ENCODE measurements around the gene PHF12. TPM values are rescaled to one million over a fixed set of nuclear protein-coding genes. Genes with fewer than 3 reads are reported as not detected.
A peak's percentile ranks its signal among the peaks of the same experiment; 100 is the strongest.

Gene PHF12
- total and polyA plus RNA-seq, 2 of the 13 experiments (the other 11 are each of a cell fraction or from before 2014, with no cell fraction given): 9.8 to 17.1 TPM

DNA sequence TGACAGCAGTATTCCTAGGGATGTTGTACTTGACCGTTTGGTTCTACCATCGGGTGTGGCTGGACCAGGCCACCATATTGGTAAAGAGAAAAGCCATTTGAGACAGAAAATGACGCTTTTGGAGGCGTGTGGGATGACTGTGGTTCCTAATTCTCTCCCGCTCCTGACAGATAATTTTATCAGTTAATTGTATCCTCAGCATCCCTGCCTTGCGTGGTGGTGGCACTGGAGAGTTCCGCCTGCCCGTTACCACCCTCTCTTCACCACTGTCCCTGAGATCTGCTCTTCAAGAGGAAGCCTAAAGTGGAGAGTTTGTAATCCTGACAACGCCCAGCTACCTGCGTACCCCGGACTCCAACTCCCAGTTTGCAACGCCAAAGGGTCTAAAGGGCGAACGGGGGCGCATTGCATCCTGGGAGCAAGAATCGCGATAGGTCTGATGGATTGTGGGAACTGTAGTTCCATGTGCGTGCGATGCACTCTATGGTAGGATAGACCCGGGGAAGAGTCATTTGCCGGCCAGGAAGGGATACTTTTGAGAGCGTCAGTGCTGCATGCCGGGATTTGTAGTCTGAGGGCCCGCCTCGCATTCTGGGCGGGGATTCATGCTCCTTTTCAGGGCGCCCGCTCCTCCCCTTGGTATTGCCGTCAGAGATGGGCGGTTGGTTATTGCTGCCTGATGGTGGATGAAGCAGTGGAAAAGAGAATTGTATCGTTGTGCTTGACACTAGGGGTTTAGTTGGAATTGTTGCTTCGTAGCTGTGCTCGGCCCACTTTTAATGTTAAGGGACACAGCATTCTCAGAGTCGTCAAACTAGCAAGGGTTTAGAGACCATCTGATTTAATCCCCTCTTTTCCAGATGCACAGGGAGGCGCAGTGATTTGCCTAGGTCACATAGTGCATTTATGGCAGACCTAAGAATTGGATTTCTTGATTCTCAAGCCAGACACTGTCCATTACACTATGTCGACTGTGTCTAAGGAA is 965 bp upstream of the PHF12 start (continued):
- TF ChIP-seq TSC22D2 (CRISPR knock-in tag; IDR thresholded peaks at IDR 0.05; ENCODE audit: borderline replicate concordance) (no peak), MTA1 (CRISPR knock-in tag; IDR thresholded peaks at IDR 0.05; ENCODE audit: borderline replicate concordance) (peak; percentile 75; the same call in 1 of the 2 replicates), HMGA1 (CRISPR knock-in tag; conservative IDR thresholded peaks at IDR 0.05) (no peak), CBX2 (IDR thresholded peaks at IDR 0.05; ENCODE audit: low read depth, low read length) (peak; percentile 84; the same call in 1 of the 2 replicates), CBX2 (CRISPR knock-in tag; IDR thresholded peaks at IDR 0.05; ENCODE audit: low read depth) (no peak), ZNF446 (CRISPR knock-in tag; IDR thresholded peaks at IDR 0.05) (no peak), ZNF253 (CRISPR knock-in tag; IDR thresholded peaks at IDR 0.05; ENCODE audit: borderline replicate concordance) (no peak), POGZ (CRISPR knock-in tag; IDR thresholded peaks at IDR 0.05) (peak; percentile 58), ZNF20 (CRISPR knock-in tag; IDR thresholded peaks at IDR 0.05) (no peak), KDM3A (CRISPR knock-in tag; IDR thresholded peaks at IDR 0.05; ENCODE audit: low read depth) (0 out of 2 replicates have a peak, but pooled peaks have one; percentile 41), DR1 (CRISPR knock-in tag; IDR thresholded peaks at IDR 0.05) (no peak; the same call in 1 of the 2 replicates), ZEB1 (IDR thresholded peaks at IDR 0.05; ENCODE audit: insufficient replicate concordance, low read depth) (peak; percentile 81), RBM22 (optimal IDR thresholded peaks at IDR 0.05; ENCODE audit: low read length) (peak; percentile 76), SCMH1 (CRISPR knock-in tag; IDR thresholded peaks at IDR 0.05; ENCODE audit: borderline replicate concordance) (no peak), EP300 (IDR thresholded peaks at IDR 0.05; ENCODE audit: low read depth in 2 of 2, low read length in 2 of 2) (peak in 1 of 2 experiments; percentile 33; a peak in 1 of 4 replicates), EP300 (CRISPR knock-in tag; IDR thresholded peaks at IDR 0.05; ENCODE audit: borderline replicate concordance) (no peak), ZSCAN25 (CRISPR knock-in tag; IDR thresholded peaks at IDR 0.05) (0 out of 2 replicates have a peak, but pooled peaks have one; percentile 27), SMAD3 (CRISPR knock-in tag; IDR thresholded peaks at IDR 0.05) (peak; percentile 57; the same call in 1 of the 2 replicates), ZNF564 (CRISPR knock-in tag; IDR thresholded peaks at IDR 0.05) (0 out of 2 replicates have a peak, but pooled peaks have one; percentile 42), GATA4 (IDR thresholded peaks at IDR 0.05; ENCODE audit: borderline replicate concordance, low read depth) (peak; percentile 48; the same call in 1 of the 2 replicates)
- TF ChIP-seq, protein P1, sequence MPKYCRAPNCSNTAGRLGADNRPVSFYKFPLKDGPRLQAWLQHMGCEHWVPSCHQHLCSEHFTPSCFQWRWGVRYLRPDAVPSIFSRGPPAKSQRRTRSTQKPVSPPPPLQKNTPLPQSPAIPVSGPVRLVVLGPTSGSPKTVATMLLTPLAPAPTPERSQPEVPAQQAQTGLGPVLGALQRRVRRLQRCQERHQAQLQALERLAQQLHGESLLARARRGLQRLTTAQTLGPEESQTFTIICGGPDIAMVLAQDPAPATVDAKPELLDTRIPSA (CRISPR knock-in tag; IDR thresholded peaks at IDR 0.05; ENCODE audit: borderline replicate concordance): no peak; the same call in 1 of the 2 replicates
- TF ChIP-seq, protein P2, sequence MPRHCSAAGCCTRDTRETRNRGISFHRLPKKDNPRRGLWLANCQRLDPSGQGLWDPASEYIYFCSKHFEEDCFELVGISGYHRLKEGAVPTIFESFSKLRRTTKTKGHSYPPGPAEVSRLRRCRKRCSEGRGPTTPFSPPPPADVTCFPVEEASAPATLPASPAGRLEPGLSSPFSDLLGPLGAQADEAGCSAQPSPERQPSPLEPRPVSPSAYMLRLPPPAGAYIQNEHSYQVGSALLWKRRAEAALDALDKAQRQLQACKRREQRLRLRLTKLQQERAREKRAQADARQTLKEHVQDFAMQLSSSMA (CRISPR knock-in tag; IDR thresholded peaks at IDR 0.05): peak; percentile 91; the same call in 1 of the 2 replicates
- TF ChIP-seq, protein P3, sequence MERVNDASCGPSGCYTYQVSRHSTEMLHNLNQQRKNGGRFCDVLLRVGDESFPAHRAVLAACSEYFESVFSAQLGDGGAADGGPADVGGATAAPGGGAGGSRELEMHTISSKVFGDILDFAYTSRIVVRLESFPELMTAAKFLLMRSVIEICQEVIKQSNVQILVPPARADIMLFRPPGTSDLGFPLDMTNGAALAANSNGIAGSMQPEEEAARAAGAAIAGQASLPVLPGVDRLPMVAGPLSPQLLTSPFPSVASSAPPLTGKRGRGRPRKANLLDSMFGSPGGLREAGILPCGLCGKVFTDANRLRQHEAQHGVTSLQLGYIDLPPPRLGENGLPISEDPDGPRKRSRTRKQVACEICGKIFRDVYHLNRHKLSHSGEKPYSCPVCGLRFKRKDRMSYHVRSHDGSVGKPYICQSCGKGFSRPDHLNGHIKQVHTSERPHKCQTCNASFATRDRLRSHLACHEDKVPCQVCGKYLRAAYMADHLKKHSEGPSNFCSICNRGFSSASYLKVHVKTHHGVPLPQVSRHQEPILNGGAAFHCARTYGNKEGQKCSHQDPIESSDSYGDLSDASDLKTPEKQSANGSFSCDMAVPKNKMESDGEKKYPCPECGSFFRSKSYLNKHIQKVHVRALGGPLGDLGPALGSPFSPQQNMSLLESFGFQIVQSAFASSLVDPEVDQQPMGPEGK (CRISPR knock-in tag; IDR thresholded peaks at IDR 0.05): peak; percentile 11; the same call in 1 of the 2 replicates
